HG02938 (cell line): ENCODE results near the gene HMGN1.
A peak's percentile ranks its signal among the peaks of the same experiment; 100 is the strongest.
"Not testable (repeated sequence)": the region's sequence is repeated elsewhere in the genome, so short reads cannot be mapped to it uniquely, and the experiment has no call there.

ENCODE experiments used
- ATAC-seq: cut with Tn5 transposase; IDR thresholded peaks from one replicate; pipeline ENCODE4 v1.9.1; 2021; ENCODE audit warnings: mild to moderate bottlenecking, moderate library complexity; ENCODE audit not compliant: unreplicated experiment

The HMGN1 gene

GRCh38 chr21:39348355-39349210 is at the start of gene HMGN1:
Gene HMGN1, minus strand, starts transcription at chr21:39349088. Its CDS starts 171 bp downstream, at chr21:39348917.
- ATAC-seq, result peak; percentile 49

GRCh38 chr21:39397646-39398385 is 48.9 kb upstream of the HMGN1 start:
- ATAC-seq, result no peak

GRCh38 chr21:39392981-39393380 is 44.1 kb upstream of the HMGN1 start:
- ATAC-seq, result no peak

- ATAC-seq, result no peak
These were observed 41.4 kb upstream of the HMGN1 start for GRCh38 chr21:39390212-39390765.

GRCh38 chr21:39388811-39389155 is 39.9 kb upstream of the HMGN1 start:
- ATAC-seq, result no peak

- ATAC-seq, result peak; percentile 66
These were observed 39.3 kb upstream of the HMGN1 start for GRCh38 chr21:39388038-39388810.

- ATAC-seq, result peak; percentile 44
These were observed 38.7 kb upstream of the HMGN1 start for GRCh38 chr21:39387461-39388037.

GRCh38 chr21:39386899-39387298 is 38.0 kb upstream of the HMGN1 start:
- no peak for ATAC-seq

- ATAC-seq, result no peak
These were observed 37.3 kb upstream of the HMGN1 start for GRCh38 chr21:39386194-39386593.

- no peak for ATAC-seq
These were observed 36.6 kb upstream of the HMGN1 start for GRCh38 chr21:39385299-39386145.

GRCh38 chr21:39384674-39385298 is 35.9 kb upstream of the HMGN1 start:
- no peak for ATAC-seq

- not testable (repeated sequence) for ATAC-seq
These were observed 33.2 kb upstream of the HMGN1 start for GRCh38 chr21:39382096-39382495.

GRCh38 chr21:39381009-39381408 is 32.1 kb upstream of the HMGN1 start:
- ATAC-seq, result peak; percentile 1

GRCh38 chr21:39379986-39380891 is 31.4 kb upstream of the HMGN1 start:
- ATAC-seq, result peak; percentile 78

GRCh38 chr21:39377444-39378050 is 28.7 kb upstream of the HMGN1 start:
- no peak for ATAC-seq

- ATAC-seq, result no peak
These were observed 26.6 kb upstream of the HMGN1 start for GRCh38 chr21:39375446-39375845.

- no peak for ATAC-seq
These were observed 25.2 kb upstream of the HMGN1 start for GRCh38 chr21:39374046-39374445.

GRCh38 chr21:39373634-39374033 is 24.7 kb upstream of the HMGN1 start:
- ATAC-seq, result no peak
